HG03175 (cell line): ENCODE data around the gene ACTL7A.
"Not testable (repeated sequence)": the region's sequence is repeated elsewhere in the genome, so short reads cannot be mapped to it uniquely, and the experiment has no call there.

ENCODE experiments used
- ATAC-seq: cut with Tn5 transposase; IDR thresholded peaks from one replicate; pipeline ENCODE4 v1.9.1; 2021; ENCODE audit warnings: mild to moderate bottlenecking, moderate library complexity; ENCODE audit not compliant: unreplicated experiment

ACTL7A gene

GRCh38 chr9:108876425-108876824 is 14.4 kb downstream of the ACTL7A start:
- ATAC-seq: no peak

GRCh38 chr9:108877524-108877923 is 15.5 kb downstream of the ACTL7A start:
- no peak for ATAC-seq

- ATAC-seq: no peak
Measured at GRCh38 chr9:108880738-108881316, 18.8 kb downstream of the ACTL7A start.

- ATAC-seq: no peak
Measured at GRCh38 chr9:108882052-108882888, 20.2 kb downstream of the ACTL7A start.

GRCh38 chr9:108883085-108883484 is 21.0 kb downstream of the ACTL7A start:
- no peak for ATAC-seq

- no peak for ATAC-seq
Measured at GRCh38 chr9:108884701-108885100, 22.6 kb downstream of the ACTL7A start.

GRCh38 chr9:108885643-108886348 is 23.7 kb downstream of the ACTL7A start:
- peak; percentile 99 for ATAC-seq

- ATAC-seq: not testable (repeated sequence)
Measured at GRCh38 chr9:108886594-108887271, 24.7 kb downstream of the ACTL7A start.

- ATAC-seq: no peak
Measured at GRCh38 chr9:108889649-108890067, 27.6 kb downstream of the ACTL7A start.

GRCh38 chr9:108894225-108894997 is 32.3 kb downstream of the ACTL7A start:
- ATAC-seq: no peak

- ATAC-seq: no peak
Measured at GRCh38 chr9:108897324-108898096, 35.4 kb downstream of the ACTL7A start.

GRCh38 chr9:108899023-108899695 is 37.1 kb downstream of the ACTL7A start:
- ATAC-seq: not testable (repeated sequence)

- no peak for ATAC-seq
Measured at GRCh38 chr9:108900176-108900575, 38.1 kb downstream of the ACTL7A start.

- ATAC-seq: no peak
Measured at GRCh38 chr9:108903420-108904103, 41.5 kb downstream of the ACTL7A start.

GRCh38 chr9:108904161-108904560 is 42.1 kb downstream of the ACTL7A start:
- ATAC-seq: no peak

- no peak for ATAC-seq
Measured at GRCh38 chr9:108905494-108905893, 43.4 kb downstream of the ACTL7A start.

- no peak for ATAC-seq
Measured at GRCh38 chr9:108910402-108910801, 48.3 kb downstream of the ACTL7A start.

GRCh38 chr9:108910914-108911313 is 48.8 kb downstream of the ACTL7A start:
- no peak for ATAC-seq

GRCh38 chr9:108911820-108912219 is 49.8 kb downstream of the ACTL7A start:
- no peak for ATAC-seq
